Activated CD4-positive, alpha-beta T cell treated with anti-CD3 and anti-CD28 coated beads, Interleukin-2, amount 50 U/mL, for 24 hours (primary cell): Measurements from ENCODE around the gene TRIM45.
"Not testable (repeated sequence)": the region's sequence is repeated elsewhere in the genome, so short reads cannot be mapped to it uniquely, and the experiment has no call there.

ENCODE experiments used
- DNase-seq, 2 donors: peaks; one replicate each; pipeline ENCODE4 v3.0.0-alpha.2; 2020; ENCODE audit warnings: low read depth in 1 of 2, low spot score in 1 of 2

TRIM45 gene

GRCh38 chr1:117121589-117122329 lies at the start of gene TRIM45:
Gene TRIM45, minus strand, starts transcription at chr1:117121749. Its CDS starts 548 bp downstream, at chr1:117121201.
- peak; percentile 58 to 78 for DNase-seq

GRCh38 chr1:117169871-117170596 lies 48.5 kb upstream of the TRIM45 start:
- no peak for DNase-seq

GRCh38 chr1:117167402-117167801 lies 45.9 kb upstream of the TRIM45 start:
- DNase-seq = no peak

GRCh38 chr1:117166076-117166475 lies 44.5 kb upstream of the TRIM45 start:
- no peak for DNase-seq

GRCh38 chr1:117164209-117164608 lies 42.7 kb upstream of the TRIM45 start:
- DNase-seq = no peak

- DNase-seq = no peak
These were observed 41.3 kb upstream of the TRIM45 start for GRCh38 chr1:117162816-117163215.

- DNase-seq = no peak
These were observed 40.3 kb upstream of the TRIM45 start for GRCh38 chr1:117161887-117162286.

- not testable (repeated sequence) for DNase-seq
These were observed 29.8 kb upstream of the TRIM45 start for GRCh38 chr1:117151305-117151704.

GRCh38 chr1:117150316-117150715 lies 28.8 kb upstream of the TRIM45 start:
- DNase-seq = no peak

GRCh38 chr1:117147856-117148588 lies 26.5 kb upstream of the TRIM45 start:
- no peak for DNase-seq

GRCh38 chr1:117147341-117147831 lies 25.8 kb upstream of the TRIM45 start:
- DNase-seq = no peak

GRCh38 chr1:117146575-117147340 lies 25.2 kb upstream of the TRIM45 start:
- DNase-seq = no peak

- DNase-seq = no peak
These were observed 24.5 kb upstream of the TRIM45 start for GRCh38 chr1:117146072-117146471.

GRCh38 chr1:117143871-117144270 lies 22.3 kb upstream of the TRIM45 start:
- DNase-seq = no peak

GRCh38 chr1:117143172-117143571 lies 21.6 kb upstream of the TRIM45 start:
- DNase-seq = no peak

- DNase-seq = no peak
These were observed 20.7 kb upstream of the TRIM45 start for GRCh38 chr1:117142200-117142599.

- DNase-seq = no peak
These were observed 17.0 kb upstream of the TRIM45 start for GRCh38 chr1:117138561-117138960.

- no peak for DNase-seq
These were observed 16.6 kb upstream of the TRIM45 start for GRCh38 chr1:117138106-117138505.

GRCh38 chr1:117137281-117137855 lies 15.8 kb upstream of the TRIM45 start:
- DNase-seq = no peak

- no peak for DNase-seq
These were observed 15.2 kb upstream of the TRIM45 start for GRCh38 chr1:117136749-117137148.

GRCh38 chr1:117135329-117135728 lies 13.8 kb upstream of the TRIM45 start:
- no peak for DNase-seq
